Caco-2 (cell line): ENCODE measurements around the gene LIPC. TPM values are rescaled to one million over a fixed set of nuclear protein-coding genes. Genes with fewer than 3 reads are reported as not detected.

Experiments used
- BruUV-seq: library from RNA; stranded (reverse); fragments of 400-500 nt; replicated peaks from 2 replicates; lab custom pipeline; 2021; lab: Mats Ljungman, UMichigan
- CTCF ChIA-PET: fragments of 300-600 bp; sonication (Branson Sonifier 250); formaldehyde crosslinking; loops from one replicate; lab custom pipeline; 2022; ENCODE audit warnings: antibody characterized with exemption; lab: Charles Lee
- POLR2A ChIA-PET: fragments of 300-600 bp; sonication (Branson Sonifier 250); formaldehyde crosslinking; loops from one replicate; lab custom pipeline; 2022; ENCODE audit warnings: antibody characterized with exemption; lab: Charles Lee
- DNase-seq, 2 experiments: peaks; one replicate each; pipeline versions ENCODE4 v3.0.0 to v3.0.0-alpha.2; 2020 to 2022
- H3K27me3 ChIP-seq: replicated peaks from 2 replicates; pipeline ENCODE4 v1.6.0; 2011; ENCODE audit warnings: low read length; ENCODE audit not compliant: control insufficient read depth, insufficient read depth
- H3K36me3 ChIP-seq: 2 replicates; pipeline ENCODE4 v1.5.1; 2011; ENCODE audit warnings: low read length; ENCODE audit not compliant: control insufficient read depth, insufficient read depth
- H3K4me1 ChIP-seq: fragments of 250-450 bp; sonication (Bioruptor Pico); 2 replicates; pipeline ENCODE4 v1.5.1; 2020; ENCODE audit warnings: mild to moderate bottlenecking
- H3K4me3 ChIP-seq: 2 replicates; pipeline ENCODE4 v1.5.1; 2011; ENCODE audit warnings: low read depth, mild to moderate bottlenecking, control low read depth, low read length
- H3K9me3 ChIP-seq: fragments of 250-450 bp; sonication (Bioruptor Pico); 2 replicates; pipeline ENCODE4 v1.5.1; 2020; ENCODE audit warnings: mild to moderate bottlenecking, moderate library complexity
- H3K27ac Mint-ChIP-seq: one replicate; pipeline ENCODE4 v1.8.0; 2022; ENCODE audit warnings: mixed read lengths; ENCODE audit not compliant: unreplicated experiment
- H3K27me3 Mint-ChIP-seq: one replicate; pipeline ENCODE4 v1.8.0; 2022; ENCODE audit warnings: mixed read lengths; ENCODE audit not compliant: insufficient read depth, unreplicated experiment
- H3K36me3 Mint-ChIP-seq: one replicate; pipeline ENCODE4 v1.8.0; 2022; ENCODE audit warnings: mild to moderate bottlenecking, mixed read lengths; ENCODE audit not compliant: insufficient read depth, unreplicated experiment
- H3K4me1 Mint-ChIP-seq: one replicate; pipeline ENCODE4 v1.8.0; 2022; ENCODE audit warnings: low read depth, mixed read lengths; ENCODE audit not compliant: unreplicated experiment
- H3K4me3 Mint-ChIP-seq: one replicate; pipeline ENCODE4 v1.8.0; 2022; ENCODE audit warnings: mild to moderate bottlenecking, moderate library complexity, mixed read lengths; ENCODE audit not compliant: unreplicated experiment
- H3K9me3 Mint-ChIP-seq: one replicate; pipeline ENCODE4 v1.8.0; 2022; ENCODE audit warnings: mixed read lengths; ENCODE audit not compliant: unreplicated experiment
- intact Hi-C: fragments of 100-400 bp; cut with micrococcal nuclease; formaldehyde crosslinking; loops from one replicate; pipeline ENCODE4 v1.10.0; 2022; ENCODE audit not compliant: unreplicated experiment
- total RNA-seq: library from RNA; stranded (reverse); gene quantifications from 2 replicates; pipeline ENCODE4 v1.2.3, GENCODE V29; 2022
- TF ChIP-seq, protein P1 (sequence below), 2 experiments: fragments of 200-600 bp in 1 of 2; IDR thresholded peaks; 1 replicate in 1 of 2; 2 replicates in 1 of 2; pipeline versions ENCODE4 v1.5.1 to v1.8.0; 2011 to 2022; ENCODE audit warnings: antibody characterized with exemption in 1 of 2, control low read depth in 1 of 2, inconsistent platforms in 1 of 2, low read depth in 1 of 2, low read length in 1 of 2, mild to moderate bottlenecking in 1 of 2, moderate library complexity in 1 of 2; ENCODE audit not compliant: insufficient read depth in 1 of 2, severe bottlenecking in 1 of 2, unreplicated experiment in 1 of 2

LIPC gene
- total RNA-seq, 1 experiment from 2014 or later = 17.6 TPM

DNA sequence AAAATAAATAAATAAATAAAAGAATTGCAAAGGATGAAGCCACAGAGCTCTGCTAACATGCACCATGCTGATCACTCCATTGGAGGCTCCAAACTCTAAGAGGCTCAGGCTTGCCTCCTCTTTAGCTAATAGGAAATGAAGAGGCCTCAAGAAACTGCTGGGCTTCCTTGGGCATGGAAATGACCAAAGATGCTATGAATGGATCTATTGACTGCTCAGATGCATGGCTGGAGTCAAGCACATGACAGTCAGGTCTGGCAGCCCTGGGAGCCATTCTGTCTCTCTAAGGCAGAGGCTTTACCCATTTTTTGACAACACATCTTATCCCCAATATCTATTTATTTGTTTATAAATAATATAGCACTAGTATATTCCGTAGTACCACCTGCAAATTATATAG is 5.3 kb upstream of the LIPC start:
- no peaks in the 10 kb centered on the region for H3K27me3 ChIP-seq
- DNase-seq = no peak
- peaks cover 28% of the 10 kb centered on the region for H3K4me1 ChIP-seq
- intact Hi-C loops = no loop called here
- H3K9me3 Mint-ChIP-seq = no peaks in the 10 kb centered on the region
- CTCF ChIA-PET = interaction anchor here (0.6 kb wide), 1 partner anchor 157 kb away, joined by 10 read pairs; no protein-coding TSS in a partner anchor
- no peaks in the 10 kb centered on the region for H3K36me3 Mint-ChIP-seq
- no peak overlapping the region for H3K27ac Mint-ChIP-seq
- H3K4me1 Mint-ChIP-seq = peaks cover 14% of the 10 kb centered on the region
- H3K36me3 ChIP-seq = no peaks in the 10 kb centered on the region
- TF ChIP-seq, protein P1, sequence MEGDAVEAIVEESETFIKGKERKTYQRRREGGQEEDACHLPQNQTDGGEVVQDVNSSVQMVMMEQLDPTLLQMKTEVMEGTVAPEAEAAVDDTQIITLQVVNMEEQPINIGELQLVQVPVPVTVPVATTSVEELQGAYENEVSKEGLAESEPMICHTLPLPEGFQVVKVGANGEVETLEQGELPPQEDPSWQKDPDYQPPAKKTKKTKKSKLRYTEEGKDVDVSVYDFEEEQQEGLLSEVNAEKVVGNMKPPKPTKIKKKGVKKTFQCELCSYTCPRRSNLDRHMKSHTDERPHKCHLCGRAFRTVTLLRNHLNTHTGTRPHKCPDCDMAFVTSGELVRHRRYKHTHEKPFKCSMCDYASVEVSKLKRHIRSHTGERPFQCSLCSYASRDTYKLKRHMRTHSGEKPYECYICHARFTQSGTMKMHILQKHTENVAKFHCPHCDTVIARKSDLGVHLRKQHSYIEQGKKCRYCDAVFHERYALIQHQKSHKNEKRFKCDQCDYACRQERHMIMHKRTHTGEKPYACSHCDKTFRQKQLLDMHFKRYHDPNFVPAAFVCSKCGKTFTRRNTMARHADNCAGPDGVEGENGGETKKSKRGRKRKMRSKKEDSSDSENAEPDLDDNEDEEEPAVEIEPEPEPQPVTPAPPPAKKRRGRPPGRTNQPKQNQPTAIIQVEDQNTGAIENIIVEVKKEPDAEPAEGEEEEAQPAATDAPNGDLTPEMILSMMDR (IDR thresholded peaks at IDR 0.05; ENCODE audit: insufficient read depth in 1 of 2, low read depth in 1 of 2, low read length in 1 of 2, severe bottlenecking in 1 of 2, unreplicated experiment in 1 of 2) = no peak
- BruUV-seq = no TSS peak
- H3K4me3 Mint-ChIP-seq = no peak overlapping the region
- H3K9me3 ChIP-seq = no peaks in the 10 kb centered on the region
- no peak overlapping the region for H3K4me3 ChIP-seq
- no peaks in the 10 kb centered on the region for H3K27me3 Mint-ChIP-seq
- POLR2A ChIA-PET = no interaction called here

DNA sequence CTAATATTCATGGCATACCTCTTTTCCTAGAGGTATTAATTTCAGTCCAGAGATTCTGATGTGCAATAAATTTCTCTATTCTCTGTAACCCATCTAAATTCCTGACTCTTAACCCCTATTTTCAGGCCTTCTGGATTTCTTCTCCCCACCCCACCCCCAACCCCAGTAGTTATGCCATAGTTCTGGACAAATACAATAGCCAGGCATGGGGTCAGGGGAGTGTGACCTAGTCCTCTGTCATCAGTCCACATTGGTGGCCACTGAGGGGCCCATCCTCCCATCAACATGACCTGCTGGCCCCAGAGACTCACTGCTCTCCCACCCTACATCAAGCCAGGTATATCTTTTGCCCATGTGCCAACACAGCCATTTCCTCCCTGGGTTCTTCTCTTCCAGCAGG is 3.8 kb upstream of the LIPC start:
- no TSS peak for BruUV-seq
- Histone ChIP-seq H3K27me3 (no peaks in the 10 kb centered on the region), H3K9me3 (no peaks in the 10 kb centered on the region), H3K4me1 (peaks cover 33% of the 10 kb centered on the region), H3K4me3 (no peak overlapping the region), H3K36me3 (no peaks in the 10 kb centered on the region)
- intact Hi-C loops = no loop called here
- TF ChIP-seq, protein P1 (IDR thresholded peaks at IDR 0.05; ENCODE audit: insufficient read depth in 1 of 2, low read depth in 1 of 2, low read length in 1 of 2, severe bottlenecking in 1 of 2, unreplicated experiment in 1 of 2) = no peak
- CTCF ChIA-PET = no interaction called here
- no peak for DNase-seq
- Mint-ChIP-seq H3K27me3 (no peaks in the 10 kb centered on the region), H3K4me1 (peaks cover 14% of the 10 kb centered on the region), H3K27ac (no peak overlapping the region), H3K9me3 (no peaks in the 10 kb centered on the region), H3K4me3 (no peak overlapping the region), H3K36me3 (no peaks in the 10 kb centered on the region)
- POLR2A ChIA-PET = no interaction called here

DNA sequence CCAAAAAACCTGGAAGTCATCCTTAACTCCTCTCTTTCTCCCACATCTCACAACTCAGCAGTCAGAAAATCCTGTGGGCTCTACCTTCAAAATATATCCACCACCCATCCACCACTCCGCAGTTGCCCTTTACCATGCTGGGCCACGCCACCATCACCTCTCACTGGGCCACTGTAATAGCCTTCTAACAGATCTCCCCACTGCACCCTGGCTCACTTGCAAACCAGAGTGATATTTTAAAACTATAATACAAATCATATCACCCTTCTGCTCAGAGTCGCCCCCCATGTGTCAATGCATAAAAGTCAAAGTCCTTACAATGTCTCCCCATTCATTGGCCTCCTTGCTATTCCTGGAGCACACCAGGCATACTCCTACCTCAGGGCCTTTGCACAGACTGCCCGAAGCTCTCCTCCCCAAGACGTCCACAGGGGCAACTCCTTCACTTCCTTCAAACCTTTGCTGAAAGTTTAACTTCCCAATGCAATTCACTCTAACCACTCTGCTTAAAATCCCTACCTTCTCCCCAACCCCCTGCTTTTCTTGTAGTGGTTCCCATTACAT is 1.5 kb upstream of the LIPC start:
- H3K4me1 ChIP-seq = peaks cover 32% of the 10 kb centered on the region
- H3K4me1 Mint-ChIP-seq = peaks cover 13% of the 10 kb centered on the region
- no peak for DNase-seq
- H3K27me3 ChIP-seq = no peaks in the 10 kb centered on the region
- H3K27me3 Mint-ChIP-seq = no peaks in the 10 kb centered on the region
- no peaks in the 10 kb centered on the region for H3K9me3 ChIP-seq
- no peaks in the 10 kb centered on the region for H3K9me3 Mint-ChIP-seq
- no TSS peak for BruUV-seq
- no peak overlapping the region for H3K4me3 Mint-ChIP-seq
- no peak overlapping the region for H3K4me3 ChIP-seq
- ChIA-PET CTCF (no interaction called here), POLR2A (no interaction called here)
- peak overlapping the region; percentile 16 for H3K27ac Mint-ChIP-seq
- TF ChIP-seq, protein P1 (IDR thresholded peaks at IDR 0.05; ENCODE audit: insufficient read depth in 1 of 2, low read depth in 1 of 2, low read length in 1 of 2, severe bottlenecking in 1 of 2, unreplicated experiment in 1 of 2) = no peak
- intact Hi-C loops = loop anchor here (5.0 kb wide), 3 partner anchors 38 to 158 kb away; no protein-coding TSS in a partner anchor
- no peaks in the 10 kb centered on the region for H3K36me3 Mint-ChIP-seq
- H3K36me3 ChIP-seq = no peaks in the 10 kb centered on the region
